ENCODE results near the gene ALAS1.

ALAS1 gene

GRCh38 chr3:52247409-52248164 lies 49.6 kb downstream of the ALAS1 start:
- in situ Hi-C loops (cut with MboI; ENCODE audit: low sequenced_read_pairs), result no loop called here

DNA sequence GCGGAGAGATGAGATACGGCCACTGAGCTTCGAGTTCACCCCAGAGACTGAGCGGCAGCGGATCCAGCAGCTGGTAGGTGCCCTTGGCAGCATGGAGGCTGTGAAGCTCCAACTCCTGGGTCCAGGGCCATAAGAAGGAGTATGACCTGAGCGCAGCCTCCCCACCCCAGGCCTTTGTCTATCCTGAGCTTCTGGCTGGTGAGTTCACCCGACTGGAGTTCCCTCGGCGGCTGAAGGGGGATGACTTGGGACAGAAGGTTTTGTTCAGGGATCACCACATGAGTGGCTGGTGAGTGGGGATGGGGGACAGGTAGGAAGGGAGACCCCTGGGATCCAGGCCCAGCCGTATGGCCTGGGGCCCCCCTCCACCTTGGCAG lies 50.2 kb downstream of the ALAS1 start:
- in situ Hi-C loops (cut with MboI; ENCODE audit: low sequenced_read_pairs), result no loop called here

GRCh38 chr3:52248816-52249547 lies 51.0 kb downstream of the ALAS1 start:
- in situ Hi-C loops (cut with MboI; ENCODE audit: low sequenced_read_pairs), result no loop called here

GRCh38 chr3:52249683-52250082 lies 51.7 kb downstream of the ALAS1 start:
- in situ Hi-C loops (cut with MboI; ENCODE audit: low sequenced_read_pairs), result no loop called here

DNA sequence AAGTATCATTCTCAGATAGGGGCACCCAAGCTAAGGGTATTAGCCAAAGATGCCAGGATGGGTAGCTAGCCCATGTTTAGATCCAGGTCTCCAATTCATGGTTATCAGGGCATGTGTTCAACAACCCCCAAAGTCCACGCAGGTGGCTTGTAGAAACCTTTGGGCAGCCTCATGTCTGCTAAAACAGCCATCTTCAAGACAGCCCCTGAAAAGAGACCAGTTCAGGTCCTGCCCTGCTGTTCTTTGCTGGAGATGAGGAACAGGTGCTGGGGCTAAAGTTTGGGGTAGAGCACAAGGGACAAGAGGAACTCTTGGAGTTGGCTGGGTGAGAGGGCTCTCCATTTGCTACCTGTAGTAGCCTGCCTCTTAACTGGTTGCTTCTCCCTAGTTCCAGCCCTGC lies 52.2 kb downstream of the ALAS1 start:
- in situ Hi-C loops (cut with MboI; ENCODE audit: low sequenced_read_pairs), result no loop called here

DNA sequence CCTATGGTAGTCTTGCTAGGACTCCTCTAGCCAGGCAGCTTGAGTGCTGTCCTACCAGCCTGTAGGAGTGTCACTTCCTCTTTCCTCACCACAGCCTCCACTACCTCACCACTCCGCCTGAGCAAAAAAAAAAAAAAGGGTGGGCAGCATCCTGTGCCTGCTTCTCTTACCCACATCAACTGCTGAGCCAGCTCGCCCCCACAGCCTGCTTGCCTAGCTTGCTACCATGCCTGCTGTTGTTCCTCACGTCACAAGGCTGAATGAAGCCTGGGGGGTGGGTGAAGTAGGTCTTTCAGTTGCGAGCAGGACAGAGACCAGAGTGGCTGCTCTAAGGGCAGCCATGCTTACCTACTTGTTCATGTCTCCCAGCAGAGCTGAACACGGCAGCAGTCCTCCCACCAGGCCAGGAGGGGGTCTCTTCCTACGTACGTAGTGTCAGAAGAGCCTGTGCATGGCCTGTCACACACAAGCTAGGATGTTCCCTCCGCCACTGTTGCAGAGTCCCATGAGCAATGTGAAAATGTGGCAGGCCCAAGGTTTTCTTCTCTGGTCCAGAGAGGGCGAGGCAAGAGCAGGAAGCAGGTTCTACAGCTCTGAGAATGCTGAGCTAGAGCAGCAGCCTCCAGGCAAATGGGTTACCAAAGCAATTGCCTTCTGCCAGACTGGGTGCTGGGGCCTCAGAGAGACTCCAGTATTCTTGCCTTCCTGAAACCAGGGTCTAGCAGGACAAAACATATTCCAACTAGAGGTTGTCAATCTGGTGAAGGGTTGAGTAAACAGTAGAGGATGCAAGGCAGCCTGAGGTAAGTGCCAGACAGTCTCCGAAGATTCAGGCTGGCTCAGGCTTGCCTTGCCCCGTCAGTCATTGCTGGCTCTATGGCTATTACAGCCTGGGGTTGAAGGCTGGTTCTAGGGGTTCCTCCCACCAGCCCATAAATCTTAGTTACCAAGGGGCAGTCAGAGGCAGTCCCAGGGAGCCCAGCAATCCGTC lies 55.6 kb downstream of the ALAS1 start:
- in situ Hi-C loops (cut with MboI; ENCODE audit: low sequenced_read_pairs), result no loop called here

- in situ Hi-C loops (cut with MboI; ENCODE audit: low sequenced_read_pairs), result no loop called here
These were observed 56.6 kb downstream of the ALAS1 start for GRCh38 chr3:52254608-52255007.

DNA sequence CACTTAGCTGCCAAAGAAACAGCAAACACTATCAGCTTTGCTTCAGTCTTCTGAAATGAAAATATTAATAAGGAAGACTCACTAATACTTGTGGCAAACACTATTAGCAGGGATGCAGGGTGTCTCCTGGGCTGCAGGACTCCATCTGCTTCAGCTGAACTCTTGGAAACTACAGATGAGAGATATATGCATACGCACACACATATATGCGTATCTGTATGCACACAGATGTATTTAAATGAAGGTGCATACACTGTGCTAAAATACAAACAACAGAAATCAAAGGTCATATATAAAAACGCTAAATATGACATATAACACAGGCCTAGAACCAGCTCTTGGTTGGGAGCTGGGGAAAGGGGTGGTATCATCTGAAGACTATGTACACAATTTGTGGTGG lies 58.2 kb downstream of the ALAS1 start:
- in situ Hi-C loops (cut with MboI; ENCODE audit: low sequenced_read_pairs), result no loop called here

DNA sequence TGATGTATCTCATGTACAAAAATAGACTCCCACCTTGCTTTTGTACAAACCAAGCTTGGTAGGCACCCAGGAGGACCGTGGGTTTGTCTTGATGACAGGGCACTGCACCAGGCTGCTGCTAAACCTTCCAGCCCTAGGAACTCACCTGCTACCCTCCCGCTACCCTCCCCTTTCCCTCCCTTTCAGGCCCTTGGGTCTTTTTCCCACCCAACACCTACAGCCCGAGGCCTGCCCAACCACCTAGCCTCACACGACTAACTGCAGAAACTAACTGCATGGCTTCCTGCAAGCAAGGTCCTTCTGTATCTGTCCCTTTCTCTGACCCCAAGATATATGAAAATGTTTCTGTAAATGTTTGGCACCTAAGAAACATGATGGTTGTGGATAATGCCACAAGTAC lies 58.7 kb downstream of the ALAS1 start:
- in situ Hi-C loops (cut with MboI; ENCODE audit: low sequenced_read_pairs), result no loop called here

DNA sequence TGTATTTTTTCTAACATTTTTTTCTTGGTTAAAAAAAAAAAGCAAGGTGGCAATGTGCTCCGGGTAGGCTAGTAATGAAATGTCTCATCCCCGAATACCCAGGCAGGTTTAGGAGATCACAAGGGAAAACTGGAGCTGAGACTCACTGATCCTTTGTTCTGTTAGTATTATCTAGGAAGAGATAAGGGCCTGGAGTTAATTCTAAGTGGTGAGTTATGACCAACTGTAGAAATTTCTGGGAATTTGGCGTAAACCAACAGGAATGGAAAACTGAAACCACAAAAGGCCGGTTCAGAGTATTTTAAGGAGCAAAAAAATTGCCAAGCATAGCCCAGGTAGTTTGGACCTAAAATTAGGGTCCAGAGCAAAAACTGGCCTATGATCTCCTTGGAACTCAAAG lies 60.0 kb downstream of the ALAS1 start:
- in situ Hi-C loops (cut with MboI; ENCODE audit: low sequenced_read_pairs), result no loop called here

- in situ Hi-C loops (cut with MboI; ENCODE audit: low sequenced_read_pairs), result no loop called here
These were observed 61.1 kb downstream of the ALAS1 start for GRCh38 chr3:52259035-52259434.

GRCh38 chr3:52259448-52259847 lies 61.5 kb downstream of the ALAS1 start:
- in situ Hi-C loops (cut with MboI; ENCODE audit: low sequenced_read_pairs), result no loop called here

GRCh38 chr3:52262447-52262846 lies 64.5 kb downstream of the ALAS1 start:
- in situ Hi-C loops (cut with MboI; ENCODE audit: low sequenced_read_pairs), result no loop called here

Data from HL-60/S4 (cell line).